ENCODE results near the gene LRRC45. TPM values are rescaled to one million over a fixed set of nuclear protein-coding genes. Genes with fewer than 3 reads are reported as not detected.

LRRC45 gene
- total and polyA plus RNA-seq, 12 donors = 1.2 to 24.5 (median 12.6) TPM

DNA sequence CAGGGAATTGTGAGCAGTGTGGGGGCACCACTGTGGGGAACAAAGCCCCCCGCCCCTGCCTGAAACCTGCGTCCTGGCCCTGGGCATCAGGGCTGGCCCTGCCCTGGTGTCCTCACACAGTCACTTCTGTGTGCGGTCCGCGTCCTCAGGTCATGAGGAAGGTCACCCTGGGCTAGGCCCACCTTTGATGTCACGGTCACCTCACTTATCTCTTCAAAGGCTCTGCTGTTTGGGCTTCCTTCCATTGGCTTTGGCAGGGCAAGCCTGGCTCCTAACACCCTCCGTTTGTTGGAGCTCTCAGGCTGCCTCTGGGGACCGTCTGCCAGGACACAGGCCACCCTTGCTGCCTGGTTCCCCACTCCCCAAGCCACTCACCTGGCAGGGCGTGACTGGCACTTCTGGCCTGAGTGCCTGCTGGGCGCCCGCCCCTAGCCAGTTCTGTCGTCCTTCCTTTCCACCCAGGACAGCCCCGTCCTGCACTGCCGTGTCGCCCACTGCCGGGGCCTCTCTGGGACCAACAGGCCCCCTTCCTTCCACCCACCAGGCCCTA, 9.3 kb upstream of the LRRC45 start:
- WGBS, 4 donors = 76 to 100% (median 90%) methylated on average over 2 to 16 of the region's 16 CpGs
- Histone ChIP-seq H3K9me3 (replicated peaks in 1 of 3) (no peaks in the 10 kb centered on the region), H3K36me3 (replicated peaks in 1 of 2) (no peaks in the 10 kb centered on the region), H3K27ac (peak overlapping the region in 1 of 5 donors; percentile 59), H3K27me3 (no peaks in the 10 kb centered on the region), H3K4me1 (replicated peaks in 1 of 2) (no peaks in the 10 kb centered on the region), H3K4me3 (no peak overlapping the region)
- no peak for TF ChIP-seq POLR2A (IDR thresholded peaks at IDR 0.05)
- TF ChIP-seq CTCF (IDR thresholded peaks at IDR 0.05) = no peak
- peak in 1 of 7 donors; percentile 36 for DNase-seq
- intact Hi-C loops (cut with DNase I) = no loop called here

DNA sequence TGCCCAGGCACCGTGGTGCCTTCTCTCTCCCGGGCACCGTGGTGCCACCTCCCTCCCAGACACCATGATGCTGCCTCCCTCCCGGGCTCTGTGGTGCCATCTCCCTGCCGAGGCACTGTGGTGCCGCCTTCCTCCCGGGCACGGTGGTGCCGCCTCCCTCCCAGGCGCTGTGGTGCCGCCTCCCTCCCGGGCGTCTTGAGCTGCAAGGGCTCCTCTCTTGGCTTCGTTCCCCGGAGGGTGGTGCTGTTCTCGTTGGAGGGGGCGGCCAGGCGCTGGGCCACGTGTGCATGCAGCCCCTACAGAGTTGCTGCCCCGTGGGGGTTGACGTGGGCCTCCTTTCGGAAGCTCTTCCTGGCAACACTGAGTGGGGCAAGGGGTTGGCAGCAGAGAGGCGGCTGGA, 8.7 kb upstream of the LRRC45 start:
- Histone ChIP-seq H3K4me1 (replicated peaks in 1 of 2) (no peaks in the 10 kb centered on the region), H3K36me3 (replicated peaks in 1 of 2) (no peaks in the 10 kb centered on the region), H3K27me3 (no peaks in the 10 kb centered on the region), H3K27ac (no peak overlapping the region), H3K9me3 (replicated peaks in 1 of 3) (no peaks in the 10 kb centered on the region), H3K4me3 (no peak overlapping the region)
- no peak for DNase-seq
- WGBS, 4 donors = 72 to 83% (median 77%) methylated on average over 14 to 23 of the region's 23 CpGs
- intact Hi-C loops (cut with DNase I) = no loop called here
- no peak for TF ChIP-seq CTCF (IDR thresholded peaks at IDR 0.05)
- TF ChIP-seq POLR2A (IDR thresholded peaks at IDR 0.05) = no peak

DNA sequence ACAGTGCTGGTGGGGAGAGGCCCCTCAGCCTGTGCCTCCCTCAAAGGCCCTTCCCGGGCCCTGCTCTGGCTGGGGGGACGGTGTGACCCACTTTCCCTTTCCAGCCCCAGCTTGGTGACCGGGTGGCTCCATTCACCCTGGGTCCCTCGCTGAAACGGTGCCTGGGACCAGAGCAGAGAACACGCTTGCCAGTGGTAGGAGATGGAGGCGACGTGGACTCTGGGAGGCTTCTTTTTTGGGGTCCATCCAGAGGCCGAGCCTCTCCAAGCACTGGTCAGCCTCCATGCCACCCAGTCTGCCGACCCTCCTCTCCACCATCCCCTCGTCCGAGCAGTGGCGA, 8.2 kb upstream of the LRRC45 start:
- no peaks in the 10 kb centered on the region for H3K36me3 ChIP-seq (replicated peaks in 1 of 2)
- no peak for TF ChIP-seq POLR2A (IDR thresholded peaks at IDR 0.05)
- no peak for TF ChIP-seq CTCF (IDR thresholded peaks at IDR 0.05)

GRCh38 chr17:82015311-82015971, 7.7 kb upstream of the LRRC45 start:
- H3K27me3 ChIP-seq = no peaks in the 10 kb centered on the region
- no peak for TF ChIP-seq POLR2A (IDR thresholded peaks at IDR 0.05)
- no peak for TF ChIP-seq CTCF (IDR thresholded peaks at IDR 0.05)
- H3K36me3 ChIP-seq (replicated peaks in 1 of 2) = no peaks in the 10 kb centered on the region
- no peak for DNase-seq
- H3K9me3 ChIP-seq (replicated peaks in 1 of 3) = no peaks in the 10 kb centered on the region
- 80 to 82% (median 81%) methylated on average over 13 to 24 of the region's 24 CpGs for WGBS, 4 donors
- H3K4me3 ChIP-seq = no peak overlapping the region
- no peaks in the 10 kb centered on the region for H3K4me1 ChIP-seq (replicated peaks in 1 of 2)
- intact Hi-C loops (cut with DNase I) = no loop called here
- H3K27ac ChIP-seq = no peak overlapping the region

More for the DNA sequence above, 8.2 kb upstream of the LRRC45 start:
- 85 to 94% (median 90%) methylated on average over 9 to 13 of the region's 13 CpGs for WGBS, 4 donors
- intact Hi-C loops (cut with DNase I) = no loop called here
- H3K4me3 ChIP-seq = no peak overlapping the region
- no peaks in the 10 kb centered on the region for H3K27me3 ChIP-seq
- H3K27ac ChIP-seq = no peak overlapping the region
- no peak for DNase-seq
- no peaks in the 10 kb centered on the region for H3K9me3 ChIP-seq (replicated peaks in 1 of 3)
- H3K4me1 ChIP-seq (replicated peaks in 1 of 2) = no peaks in the 10 kb centered on the region

Data from adrenal gland (tissue), 12 donors.